Muscle of back (tissue), 11 donors: ENCODE results near the gene CEP63. TPM values are rescaled to one million over a fixed set of nuclear protein-coding genes. Genes with fewer than 3 reads are reported as not detected.
"Not testable (repeated sequence)": the region's sequence is repeated elsewhere in the genome, so short reads cannot be mapped to it uniquely, and the experiment has no call there.

ENCODE experiments used
- DNase-seq, 3 donors: peaks; one replicate each; pipeline versions ENCODE4 v3.0.0 to v3.0.0-alpha.2; 2013
- polyA plus RNA-seq, 10 donors: library from polyadenylated mRNA; unstranded; fragments of 120-200 nt; gene quantifications; one replicate each; pipeline ENCODE4 v1.2.1, GENCODE V29; 2013; ENCODE audit not compliant: insufficient read length in 10 of 10

Gene CEP63
- polyA plus RNA-seq, 10 donors, result 30.9 to 39.6 (median 36.0) TPM

GRCh38 chr3:134567605-134568004 lies 81.7 kb downstream of the CEP63 start:
- DNase-seq, result peak in 1 of 3 donors; percentile 5

- DNase-seq, result no peak
These were observed 82.9 kb downstream of the CEP63 start for GRCh38 chr3:134568790-134569189.

- not testable (repeated sequence) for DNase-seq
These were observed 84.0 kb downstream of the CEP63 start for GRCh38 chr3:134569899-134570298.

- DNase-seq, result no peak
These were observed 90.6 kb downstream of the CEP63 start for GRCh38 chr3:134576426-134576825.

- DNase-seq, result no peak
These were observed 91.0 kb downstream of the CEP63 start for GRCh38 chr3:134576831-134577230.

- DNase-seq, result no peak
These were observed 93.3 kb downstream of the CEP63 start for GRCh38 chr3:134579141-134579665.

- DNase-seq, result no peak
These were observed 104.9 kb downstream of the CEP63 start for GRCh38 chr3:134590766-134591165.

- DNase-seq, result no peak
These were observed 106.9 kb downstream of the CEP63 start for GRCh38 chr3:134592806-134593205.

GRCh38 chr3:134594331-134594741 lies 108.5 kb downstream of the CEP63 start:
- DNase-seq, result peak in 1 of 3 donors; percentile 32

GRCh38 chr3:134594986-134595385 lies 109.1 kb downstream of the CEP63 start:
- not testable (repeated sequence) for DNase-seq

- no peak for DNase-seq
These were observed 111.6 kb downstream of the CEP63 start for GRCh38 chr3:134597390-134597970.

- DNase-seq, result no peak
These were observed 113.1 kb downstream of the CEP63 start for GRCh38 chr3:134598763-134599545.

GRCh38 chr3:134600206-134600605 lies 114.3 kb downstream of the CEP63 start:
- DNase-seq, result no peak

GRCh38 chr3:134600685-134601463 lies 115.0 kb downstream of the CEP63 start:
- DNase-seq, result peak; percentile 60 to 87 (median 75)

- DNase-seq, result peak in 2 of 3 donors; percentile 27 to 37
These were observed 115.9 kb downstream of the CEP63 start for GRCh38 chr3:134601539-134602439.

- no peak for DNase-seq
These were observed 116.6 kb downstream of the CEP63 start for GRCh38 chr3:134602440-134602814.

- DNase-seq, result no peak
These were observed 117.6 kb downstream of the CEP63 start for GRCh38 chr3:134603480-134603879.

GRCh38 chr3:134603956-134604355 lies 118.1 kb downstream of the CEP63 start:
- no peak for DNase-seq

- no peak for DNase-seq
These were observed 119.7 kb downstream of the CEP63 start for GRCh38 chr3:134605556-134605955.

GRCh38 chr3:134606033-134607025 lies 120.5 kb downstream of the CEP63 start:
- peak in 1 of 3 donors; percentile 17 for DNase-seq
